ENCODE measurements around the gene KIF5C. TPM values are rescaled to one million over a fixed set of nuclear protein-coding genes. Genes with fewer than 3 reads are reported as not detected.

Gene KIF5C
- polyA plus RNA-seq, 2 donors = 0.16 to 0.18 TPM

- Histone ChIP-seq H3K4me1 (ENCODE audit: control insufficient read depth in 2 of 2, insufficient read depth in 2 of 2, low read length in 1 of 2) (no peaks in the 10 kb centered on the region), H3K4me3 (ENCODE audit: low read depth in 1 of 2, low read length in 2 of 2) (no peak overlapping the region), H3K27me3 (ENCODE audit: control insufficient read depth in 1 of 2, insufficient read depth in 2 of 2, low read length in 2 of 2) (no peaks in the 10 kb centered on the region), H3K27ac (ENCODE audit: low read depth in 2 of 2, low read length in 1 of 2) (no peak overlapping the region), H3K9me3 (ENCODE audit: control insufficient read depth in 2 of 2, insufficient read depth in 1 of 2, low read depth in 1 of 2, low read length in 1 of 2) (no peaks in the 10 kb centered on the region), H3K36me3 (ENCODE audit: control insufficient read depth in 2 of 2, insufficient read depth in 2 of 2, low read length in 1 of 2) (no peaks in the 10 kb centered on the region)
- WGBS, 2 donors = 61 to 65% methylated on average over 5 of the region's 5 CpGs
Observed at GRCh38 chr2:148948868-148949267, 73.8 kb downstream of the KIF5C start.

- 88 to 90% methylated on average over 7 of the region's 7 CpGs for WGBS, 2 donors
- H3K27me3 ChIP-seq (ENCODE audit: control insufficient read depth in 1 of 2, insufficient read depth in 2 of 2, low read length in 2 of 2) = no peaks in the 10 kb centered on the region
- H3K27ac ChIP-seq (ENCODE audit: low read depth in 2 of 2, low read length in 1 of 2) = no peak overlapping the region
- H3K36me3 ChIP-seq (ENCODE audit: control insufficient read depth in 2 of 2, insufficient read depth in 2 of 2, low read length in 1 of 2) = no peaks in the 10 kb centered on the region
- no peaks in the 10 kb centered on the region for H3K9me3 ChIP-seq (ENCODE audit: control insufficient read depth in 2 of 2, insufficient read depth in 1 of 2, low read depth in 1 of 2, low read length in 1 of 2)
- no peak overlapping the region for H3K4me3 ChIP-seq (ENCODE audit: low read depth in 1 of 2, low read length in 2 of 2)
- H3K4me1 ChIP-seq (ENCODE audit: control insufficient read depth in 2 of 2, insufficient read depth in 2 of 2, low read length in 1 of 2) = no peaks in the 10 kb centered on the region
Observed at GRCh38 chr2:148949348-148949747, 74.3 kb downstream of the KIF5C start.

- Histone ChIP-seq H3K4me1 (ENCODE audit: control insufficient read depth in 2 of 2, insufficient read depth in 2 of 2, low read length in 1 of 2) (no peaks in the 10 kb centered on the region), H3K4me3 (ENCODE audit: low read depth in 1 of 2, low read length in 2 of 2) (no peak overlapping the region), H3K27ac (ENCODE audit: low read depth in 2 of 2, low read length in 1 of 2) (no peak overlapping the region), H3K27me3 (ENCODE audit: control insufficient read depth in 1 of 2, insufficient read depth in 2 of 2, low read length in 2 of 2) (no peaks in the 10 kb centered on the region), H3K9me3 (ENCODE audit: control insufficient read depth in 2 of 2, insufficient read depth in 1 of 2, low read depth in 1 of 2, low read length in 1 of 2) (no peaks in the 10 kb centered on the region), H3K36me3 (ENCODE audit: control insufficient read depth in 2 of 2, insufficient read depth in 2 of 2, low read length in 1 of 2) (no peaks in the 10 kb centered on the region)
- 85 to 87% methylated on average over 5 of the region's 5 CpGs for WGBS, 2 donors
Observed at GRCh38 chr2:148952621-148953020, 77.6 kb downstream of the KIF5C start.

DNA sequence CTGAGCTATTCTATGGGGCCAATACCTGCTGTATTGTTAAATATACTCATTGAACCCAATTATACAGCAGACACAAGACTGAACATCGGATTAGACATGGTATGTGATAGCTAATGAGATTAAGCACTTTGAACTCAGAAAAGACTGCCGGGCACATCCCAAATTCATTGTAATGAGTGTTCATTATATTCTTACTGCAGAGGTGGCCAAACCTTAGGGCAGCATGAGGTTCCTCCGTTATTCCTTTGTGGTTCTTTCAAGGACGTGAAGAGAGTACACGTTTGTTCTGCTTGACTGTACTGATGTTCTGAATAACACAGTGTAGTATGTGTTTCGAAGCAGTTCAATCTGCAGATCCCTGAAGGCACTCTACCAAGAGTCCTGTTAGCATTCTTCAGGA is 78.4 kb downstream of the KIF5C start:
- 89 to 91% methylated on average over 6 of the region's 6 CpGs for WGBS, 2 donors
- no peaks in the 10 kb centered on the region for H3K9me3 ChIP-seq (ENCODE audit: control insufficient read depth in 2 of 2, insufficient read depth in 1 of 2, low read depth in 1 of 2, low read length in 1 of 2)
- H3K4me1 ChIP-seq (ENCODE audit: control insufficient read depth in 2 of 2, insufficient read depth in 2 of 2, low read length in 1 of 2) = no peaks in the 10 kb centered on the region
- H3K27me3 ChIP-seq (ENCODE audit: control insufficient read depth in 1 of 2, insufficient read depth in 2 of 2, low read length in 2 of 2) = no peaks in the 10 kb centered on the region
- no peak overlapping the region for H3K27ac ChIP-seq (ENCODE audit: low read depth in 2 of 2, low read length in 1 of 2)
- no peak overlapping the region for H3K4me3 ChIP-seq (ENCODE audit: low read depth in 1 of 2, low read length in 2 of 2)
- H3K36me3 ChIP-seq (ENCODE audit: control insufficient read depth in 2 of 2, insufficient read depth in 2 of 2, low read length in 1 of 2) = no peaks in the 10 kb centered on the region

GRCh38 chr2:148954536-148954935 is 79.5 kb downstream of the KIF5C start:
- 61 to 62% methylated on average over 3 of the region's 3 CpGs for WGBS, 2 donors
- Histone ChIP-seq H3K4me3 (ENCODE audit: low read depth in 1 of 2, low read length in 2 of 2) (no peak overlapping the region), H3K9me3 (ENCODE audit: control insufficient read depth in 2 of 2, insufficient read depth in 1 of 2, low read depth in 1 of 2, low read length in 1 of 2) (no peaks in the 10 kb centered on the region), H3K27ac (ENCODE audit: low read depth in 2 of 2, low read length in 1 of 2) (no peak overlapping the region), H3K36me3 (ENCODE audit: control insufficient read depth in 2 of 2, insufficient read depth in 2 of 2, low read length in 1 of 2) (no peaks in the 10 kb centered on the region), H3K27me3 (ENCODE audit: control insufficient read depth in 1 of 2, insufficient read depth in 2 of 2, low read length in 2 of 2) (no peaks in the 10 kb centered on the region), H3K4me1 (ENCODE audit: control insufficient read depth in 2 of 2, insufficient read depth in 2 of 2, low read length in 1 of 2) (no peaks in the 10 kb centered on the region)

DNA sequence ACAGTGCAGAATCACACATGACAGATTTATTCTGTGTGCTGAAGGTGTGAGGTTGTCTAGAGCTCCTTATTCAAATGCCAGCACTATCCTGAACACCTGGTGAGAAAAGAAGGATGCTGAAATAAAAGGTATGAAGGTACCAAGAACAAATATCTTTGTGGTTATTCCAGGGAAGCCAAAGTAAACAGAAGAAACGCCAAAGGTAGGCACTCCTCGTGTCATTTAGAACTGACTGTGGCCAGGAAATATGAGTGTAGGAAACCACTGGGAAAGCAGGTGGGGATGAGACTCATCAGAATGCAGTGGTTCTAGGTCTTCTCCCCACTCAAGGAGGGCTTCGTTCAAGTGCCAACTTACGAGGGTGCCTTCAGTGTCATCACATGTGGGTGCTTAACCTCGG is 80.8 kb downstream of the KIF5C start:
- Histone ChIP-seq H3K27ac (ENCODE audit: low read depth in 2 of 2, low read length in 1 of 2) (no peak overlapping the region), H3K36me3 (ENCODE audit: control insufficient read depth in 2 of 2, insufficient read depth in 2 of 2, low read length in 1 of 2) (no peaks in the 10 kb centered on the region), H3K4me3 (ENCODE audit: low read depth in 1 of 2, low read length in 2 of 2) (no peak overlapping the region), H3K4me1 (ENCODE audit: control insufficient read depth in 2 of 2, insufficient read depth in 2 of 2, low read length in 1 of 2) (no peaks in the 10 kb centered on the region), H3K27me3 (ENCODE audit: control insufficient read depth in 1 of 2, insufficient read depth in 2 of 2, low read length in 2 of 2) (no peaks in the 10 kb centered on the region), H3K9me3 (ENCODE audit: control insufficient read depth in 2 of 2, insufficient read depth in 1 of 2, low read depth in 1 of 2, low read length in 1 of 2) (no peaks in the 10 kb centered on the region)
- 51 to 52% methylated on average over 5 of the region's 5 CpGs for WGBS, 2 donors

- H3K4me1 ChIP-seq (ENCODE audit: control insufficient read depth in 2 of 2, insufficient read depth in 2 of 2, low read length in 1 of 2) = no peaks in the 10 kb centered on the region
- no peaks in the 10 kb centered on the region for H3K36me3 ChIP-seq (ENCODE audit: control insufficient read depth in 2 of 2, insufficient read depth in 2 of 2, low read length in 1 of 2)
- H3K27ac ChIP-seq (ENCODE audit: low read depth in 2 of 2, low read length in 1 of 2) = no peak overlapping the region
- H3K27me3 ChIP-seq (ENCODE audit: control insufficient read depth in 1 of 2, insufficient read depth in 2 of 2, low read length in 2 of 2) = no peaks in the 10 kb centered on the region
- no peak overlapping the region for H3K4me3 ChIP-seq (ENCODE audit: low read depth in 1 of 2, low read length in 2 of 2)
- no peaks in the 10 kb centered on the region for H3K9me3 ChIP-seq (ENCODE audit: control insufficient read depth in 2 of 2, insufficient read depth in 1 of 2, low read depth in 1 of 2, low read length in 1 of 2)
- 41 to 71% methylated on average over 4 of the region's 4 CpGs for WGBS, 2 donors
Observed at GRCh38 chr2:148957023-148957422, 82.0 kb downstream of the KIF5C start.

DNA sequence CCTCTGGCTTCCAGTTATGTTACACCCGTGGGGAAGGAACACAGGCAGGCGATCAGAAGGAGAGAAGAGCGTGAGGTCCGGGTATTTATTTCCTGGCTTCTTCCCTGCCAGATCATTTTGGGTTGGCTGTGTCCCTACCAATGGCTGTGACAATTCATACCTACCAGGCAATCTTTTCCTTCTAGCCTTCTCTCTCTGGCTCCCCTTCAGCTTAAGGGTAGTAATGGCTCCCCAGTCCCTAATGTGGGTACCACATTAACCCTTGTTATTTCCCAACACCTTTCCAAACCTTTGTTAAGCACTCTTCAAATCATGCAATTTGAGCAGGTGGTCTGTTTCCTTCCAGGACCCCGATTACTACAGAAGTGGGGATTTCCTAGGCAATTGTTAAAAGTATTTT is 84.7 kb downstream of the KIF5C start:
- WGBS, 2 donors = 89 to 90% methylated on average over 5 of the region's 5 CpGs
- H3K4me3 ChIP-seq (ENCODE audit: low read depth in 1 of 2, low read length in 2 of 2) = no peak overlapping the region
- no peak overlapping the region for H3K27ac ChIP-seq (ENCODE audit: low read depth in 2 of 2, low read length in 1 of 2)
- no peaks in the 10 kb centered on the region for H3K36me3 ChIP-seq (ENCODE audit: control insufficient read depth in 2 of 2, insufficient read depth in 2 of 2, low read length in 1 of 2)
- H3K9me3 ChIP-seq (ENCODE audit: control insufficient read depth in 2 of 2, insufficient read depth in 1 of 2, low read depth in 1 of 2, low read length in 1 of 2) = no peaks in the 10 kb centered on the region
- no peaks in the 10 kb centered on the region for H3K27me3 ChIP-seq (ENCODE audit: control insufficient read depth in 1 of 2, insufficient read depth in 2 of 2, low read length in 2 of 2)
- H3K4me1 ChIP-seq (ENCODE audit: control insufficient read depth in 2 of 2, insufficient read depth in 2 of 2, low read length in 1 of 2) = no peaks in the 10 kb centered on the region

GRCh38 chr2:148960483-148960882 is 85.5 kb downstream of the KIF5C start:
- no peaks in the 10 kb centered on the region for H3K36me3 ChIP-seq (ENCODE audit: control insufficient read depth in 2 of 2, insufficient read depth in 2 of 2, low read length in 1 of 2)
- 93 to 96% methylated on average over 3 of the region's 3 CpGs for WGBS, 2 donors
- no peaks in the 10 kb centered on the region for H3K27me3 ChIP-seq (ENCODE audit: control insufficient read depth in 1 of 2, insufficient read depth in 2 of 2, low read length in 2 of 2)
- H3K4me1 ChIP-seq (ENCODE audit: control insufficient read depth in 2 of 2, insufficient read depth in 2 of 2, low read length in 1 of 2) = no peaks in the 10 kb centered on the region
- H3K9me3 ChIP-seq (ENCODE audit: control insufficient read depth in 2 of 2, insufficient read depth in 1 of 2, low read depth in 1 of 2, low read length in 1 of 2) = no peaks in the 10 kb centered on the region
- no peak overlapping the region for H3K27ac ChIP-seq (ENCODE audit: low read depth in 2 of 2, low read length in 1 of 2)
- H3K4me3 ChIP-seq (ENCODE audit: low read depth in 1 of 2, low read length in 2 of 2) = no peak overlapping the region

GRCh38 chr2:148963461-148963860 is 88.4 kb downstream of the KIF5C start:
- Histone ChIP-seq H3K36me3 (ENCODE audit: control insufficient read depth in 2 of 2, insufficient read depth in 2 of 2, low read length in 1 of 2) (no peaks in the 10 kb centered on the region), H3K4me1 (ENCODE audit: control insufficient read depth in 2 of 2, insufficient read depth in 2 of 2, low read length in 1 of 2) (no peaks in the 10 kb centered on the region), H3K27ac (ENCODE audit: low read depth in 2 of 2, low read length in 1 of 2) (no peak overlapping the region), H3K27me3 (ENCODE audit: control insufficient read depth in 1 of 2, insufficient read depth in 2 of 2, low read length in 2 of 2) (no peaks in the 10 kb centered on the region), H3K9me3 (ENCODE audit: control insufficient read depth in 2 of 2, insufficient read depth in 1 of 2, low read depth in 1 of 2, low read length in 1 of 2) (no peaks in the 10 kb centered on the region), H3K4me3 (ENCODE audit: low read depth in 1 of 2, low read length in 2 of 2) (no peak overlapping the region)
- 71 to 83% methylated on average over 3 of the region's 3 CpGs for WGBS, 2 donors

Measured in esophagus (tissue), 2 donors.